SU-DHL-6 (cell line): ENCODE measurements around the gene LARGE2.

ENCODE experiments used
- EZH2phosphoT487 ChIP-seq: fragments of 200-600 bp; sonication (generic), shearing (Covaris generic); conservative IDR thresholded peaks from 2 replicates; pipeline ENCODE4 v1.6.1; 2018; ENCODE audit warnings: mild to moderate bottlenecking, antibody characterized with exemption, low read length, moderate library complexity, mixed read lengths
- TF ChIP-seq, protein P1 (sequence below): fragments of 200-600 bp; sonication (generic); IDR thresholded peaks from one replicate; pipeline ENCODE4 v1.5.1; 2017; ENCODE audit warnings: antibody characterized with exemption, mild to moderate bottlenecking, low read length, moderate library complexity; ENCODE audit not compliant: insufficient read depth, poor library complexity, severe bottlenecking

DNA sequence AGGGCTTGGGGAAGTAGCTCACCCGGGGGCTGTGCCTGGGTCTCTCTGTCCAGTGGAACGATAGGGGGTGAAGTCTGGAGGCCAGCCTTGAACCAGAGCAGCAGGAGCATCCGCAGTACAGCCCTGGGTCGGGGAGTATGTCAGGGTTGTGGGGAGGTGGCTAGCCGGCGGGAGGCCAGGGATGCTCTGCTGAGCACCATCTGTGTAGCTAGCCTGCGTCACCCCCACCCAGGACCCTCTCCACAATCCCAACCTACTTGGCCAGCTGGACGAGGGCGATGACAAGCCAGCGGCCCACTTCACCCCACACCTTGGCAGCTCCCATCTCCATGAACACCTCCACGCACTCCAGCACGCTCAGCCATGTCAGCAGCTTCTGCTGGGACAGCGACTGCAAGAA, 7.0 kb upstream of the LARGE2 start:
- TF ChIP-seq, protein P1, sequence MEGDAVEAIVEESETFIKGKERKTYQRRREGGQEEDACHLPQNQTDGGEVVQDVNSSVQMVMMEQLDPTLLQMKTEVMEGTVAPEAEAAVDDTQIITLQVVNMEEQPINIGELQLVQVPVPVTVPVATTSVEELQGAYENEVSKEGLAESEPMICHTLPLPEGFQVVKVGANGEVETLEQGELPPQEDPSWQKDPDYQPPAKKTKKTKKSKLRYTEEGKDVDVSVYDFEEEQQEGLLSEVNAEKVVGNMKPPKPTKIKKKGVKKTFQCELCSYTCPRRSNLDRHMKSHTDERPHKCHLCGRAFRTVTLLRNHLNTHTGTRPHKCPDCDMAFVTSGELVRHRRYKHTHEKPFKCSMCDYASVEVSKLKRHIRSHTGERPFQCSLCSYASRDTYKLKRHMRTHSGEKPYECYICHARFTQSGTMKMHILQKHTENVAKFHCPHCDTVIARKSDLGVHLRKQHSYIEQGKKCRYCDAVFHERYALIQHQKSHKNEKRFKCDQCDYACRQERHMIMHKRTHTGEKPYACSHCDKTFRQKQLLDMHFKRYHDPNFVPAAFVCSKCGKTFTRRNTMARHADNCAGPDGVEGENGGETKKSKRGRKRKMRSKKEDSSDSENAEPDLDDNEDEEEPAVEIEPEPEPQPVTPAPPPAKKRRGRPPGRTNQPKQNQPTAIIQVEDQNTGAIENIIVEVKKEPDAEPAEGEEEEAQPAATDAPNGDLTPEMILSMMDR: no peak
- TF ChIP-seq EZH2phosphoT487: no peak
